DND-41 (cell line): ENCODE data around the gene STAMBPL1.

Source experiments
- EZH2 ChIP-seq: IDR thresholded peaks from 3 replicates; pipeline ENCODE4 v1.6.1; 2012; ENCODE audit warnings: borderline replicate concordance, low read depth, mild to moderate bottlenecking, moderate library complexity, low read length, inconsistent platforms; ENCODE audit not compliant: severe bottlenecking
- TF ChIP-seq, protein P1 (sequence below): IDR thresholded peaks from 2 replicates; pipeline ENCODE4 v1.5.1; 2012; ENCODE audit warnings: borderline replicate concordance, low read length, moderate library complexity, mild to moderate bottlenecking; ENCODE audit not compliant: poor library complexity, severe bottlenecking; ENCODE audit errors: extremely low read depth

DNA sequence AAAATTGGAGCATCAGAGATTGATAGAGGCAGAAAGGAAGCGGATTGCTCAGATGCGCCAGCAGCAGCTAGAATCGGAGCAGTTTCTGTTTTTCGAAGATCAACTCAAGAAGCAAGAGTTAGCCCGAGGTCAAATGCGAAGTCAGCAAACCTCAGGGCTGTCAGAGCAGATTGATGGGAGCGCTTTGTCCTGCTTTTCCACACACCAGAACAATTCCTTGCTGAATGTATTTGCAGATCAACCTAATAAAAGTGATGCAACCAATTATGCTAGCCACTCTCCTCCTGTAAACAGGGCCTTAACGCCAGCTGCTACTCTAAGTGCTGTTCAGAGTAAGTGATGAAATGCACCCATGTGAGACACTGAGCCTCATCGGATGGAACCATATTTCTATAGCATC lies 33.1 kb downstream of the STAMBPL1 start:
- TF ChIP-seq EZH2 = no peak
- TF ChIP-seq, protein P1, sequence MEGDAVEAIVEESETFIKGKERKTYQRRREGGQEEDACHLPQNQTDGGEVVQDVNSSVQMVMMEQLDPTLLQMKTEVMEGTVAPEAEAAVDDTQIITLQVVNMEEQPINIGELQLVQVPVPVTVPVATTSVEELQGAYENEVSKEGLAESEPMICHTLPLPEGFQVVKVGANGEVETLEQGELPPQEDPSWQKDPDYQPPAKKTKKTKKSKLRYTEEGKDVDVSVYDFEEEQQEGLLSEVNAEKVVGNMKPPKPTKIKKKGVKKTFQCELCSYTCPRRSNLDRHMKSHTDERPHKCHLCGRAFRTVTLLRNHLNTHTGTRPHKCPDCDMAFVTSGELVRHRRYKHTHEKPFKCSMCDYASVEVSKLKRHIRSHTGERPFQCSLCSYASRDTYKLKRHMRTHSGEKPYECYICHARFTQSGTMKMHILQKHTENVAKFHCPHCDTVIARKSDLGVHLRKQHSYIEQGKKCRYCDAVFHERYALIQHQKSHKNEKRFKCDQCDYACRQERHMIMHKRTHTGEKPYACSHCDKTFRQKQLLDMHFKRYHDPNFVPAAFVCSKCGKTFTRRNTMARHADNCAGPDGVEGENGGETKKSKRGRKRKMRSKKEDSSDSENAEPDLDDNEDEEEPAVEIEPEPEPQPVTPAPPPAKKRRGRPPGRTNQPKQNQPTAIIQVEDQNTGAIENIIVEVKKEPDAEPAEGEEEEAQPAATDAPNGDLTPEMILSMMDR = no peak
